ENCODE results near the gene RUNX1.

RUNX1 gene

DNA sequence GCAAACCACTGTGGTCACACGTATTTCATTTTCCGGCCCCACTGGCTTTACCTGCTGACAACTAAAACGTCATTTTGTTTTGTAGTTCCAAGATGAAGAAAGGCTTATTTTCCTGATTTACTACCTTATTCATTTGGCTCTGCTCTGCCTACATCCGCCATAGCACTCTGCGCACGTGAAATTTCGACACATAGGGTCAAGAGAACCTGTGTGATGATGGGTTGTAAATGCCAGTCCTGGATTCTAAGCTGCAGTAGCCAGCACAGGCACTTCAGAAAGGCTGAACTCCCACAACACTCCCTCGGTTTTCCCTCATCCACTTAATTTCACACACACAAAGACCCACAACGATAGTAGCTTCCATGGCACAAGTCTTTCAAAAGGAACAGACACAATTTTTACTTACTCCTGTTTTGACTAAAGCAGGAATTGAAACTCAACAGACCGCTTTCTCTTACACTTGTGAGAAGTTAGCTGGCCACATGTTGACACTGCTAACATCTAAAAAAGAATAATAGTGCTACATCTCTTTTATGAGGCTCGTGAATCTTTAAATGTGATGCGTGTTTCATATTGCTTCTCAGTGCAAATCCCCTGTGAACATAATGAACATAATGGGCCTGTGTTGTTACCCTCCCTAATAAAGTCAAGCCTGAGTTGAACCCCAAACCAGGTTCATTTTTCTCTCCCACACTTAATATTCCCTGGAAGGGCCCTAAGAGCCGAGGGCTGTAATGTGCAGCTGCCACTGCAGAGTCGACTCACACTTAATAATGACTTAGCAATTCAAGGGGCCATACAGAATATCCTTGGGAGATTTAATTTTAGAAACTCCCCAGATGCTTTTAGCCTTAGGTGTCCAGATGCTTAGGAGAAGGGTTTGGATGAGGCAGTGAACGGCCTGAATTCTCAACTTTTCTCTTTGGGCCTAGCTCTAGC lies 1.5 kb upstream of the RUNX1 start:
- TF ChIP-seq GATA2 (IDR thresholded peaks at IDR 0.05; ENCODE audit: low read depth, low read length) (no peak), GATA3 (IDR thresholded peaks at IDR 0.05; ENCODE audit: low read depth, low read length) (no peak)

DNA sequence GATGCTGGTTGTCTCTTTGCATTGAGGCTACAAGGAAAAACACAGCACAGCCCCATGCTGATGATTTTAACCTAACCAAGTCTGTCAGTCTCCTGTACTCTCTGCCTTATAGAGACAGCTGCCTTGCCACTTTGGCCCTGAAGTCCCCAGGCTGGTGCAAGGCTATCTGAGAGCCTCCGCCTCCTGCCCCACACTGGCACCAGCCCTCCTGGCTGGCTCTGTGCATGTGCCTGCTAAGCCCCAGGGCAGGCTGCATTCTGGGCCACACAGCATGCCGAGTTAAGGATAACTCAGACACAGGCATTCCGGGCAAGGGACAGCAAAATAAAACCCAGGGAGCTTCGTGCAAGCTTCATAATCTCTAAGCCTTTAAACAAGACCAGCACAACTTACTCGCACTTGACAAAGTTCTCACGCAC lies 910 bp downstream of the RUNX1 start:
- TF ChIP-seq GATA3 (IDR thresholded peaks at IDR 0.05; ENCODE audit: low read depth, low read length) = no peak
- no peak for TF ChIP-seq GATA2 (IDR thresholded peaks at IDR 0.05; ENCODE audit: low read depth, low read length)

- TF ChIP-seq GATA3 (IDR thresholded peaks at IDR 0.05; ENCODE audit: low read depth, low read length) (no peak), GATA2 (IDR thresholded peaks at IDR 0.05; ENCODE audit: low read depth, low read length) (no peak)
These were observed 2.2 kb downstream of the RUNX1 start for GRCh38 chr21:35046880-35047229.

DNA sequence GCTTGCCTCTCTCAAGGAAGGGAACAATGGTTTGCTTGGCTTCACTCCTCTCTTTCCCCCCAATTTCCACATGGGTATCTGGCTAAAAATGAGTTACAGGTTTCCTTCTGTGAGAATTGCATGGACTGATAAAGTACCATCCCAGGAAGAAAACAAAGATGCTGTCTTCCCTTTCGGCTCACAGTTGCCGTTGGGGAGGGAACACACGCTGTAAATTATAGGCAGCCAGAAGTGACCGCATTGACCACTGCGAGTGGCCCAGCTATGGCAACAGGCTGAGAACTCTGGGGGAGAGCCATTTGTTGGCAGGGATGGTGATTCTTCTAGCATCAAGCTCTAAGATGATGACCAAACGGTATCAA lies 2.9 kb downstream of the RUNX1 start:
- TF ChIP-seq GATA3 (IDR thresholded peaks at IDR 0.05; ENCODE audit: low read depth, low read length) (no peak), GATA2 (IDR thresholded peaks at IDR 0.05; ENCODE audit: low read depth, low read length) (no peak)

DNA sequence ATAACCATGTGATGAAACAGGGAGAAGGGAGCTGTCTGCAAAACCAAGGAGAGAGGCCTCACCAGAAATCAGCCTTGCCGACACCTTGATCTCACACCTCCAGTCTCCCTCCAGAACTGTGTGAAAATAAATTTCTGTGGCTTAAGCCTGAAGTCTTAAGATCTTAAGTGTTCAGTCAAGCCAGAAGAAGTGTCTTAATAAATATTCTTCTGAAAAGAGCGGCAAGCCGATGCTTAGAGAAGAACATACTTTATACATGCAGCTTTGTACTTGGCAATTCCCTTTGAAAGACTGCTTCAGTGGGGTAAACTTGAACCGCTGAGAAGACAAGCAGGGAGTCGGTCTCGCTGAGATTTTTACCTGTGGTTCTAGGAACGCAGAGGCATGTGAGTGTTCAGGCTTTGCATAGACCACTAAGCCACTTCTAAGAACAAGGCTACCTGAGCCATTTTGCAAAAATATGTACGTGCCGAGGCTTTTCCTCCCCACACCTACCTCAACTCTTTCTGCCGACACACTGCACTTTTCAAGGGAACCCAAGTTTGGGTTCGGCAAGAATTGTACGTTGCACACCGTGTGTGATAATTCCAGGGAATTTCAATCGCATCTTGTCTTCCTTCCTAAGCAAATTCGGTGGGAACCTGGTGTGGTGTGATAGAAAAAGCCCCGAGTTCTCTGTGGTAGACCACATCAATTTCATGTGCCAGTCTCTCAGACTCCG lies 3.4 kb downstream of the RUNX1 start:
- TF ChIP-seq GATA3 (IDR thresholded peaks at IDR 0.05; ENCODE audit: low read depth, low read length) (no peak), GATA2 (IDR thresholded peaks at IDR 0.05; ENCODE audit: low read depth, low read length) (no peak)

DNA sequence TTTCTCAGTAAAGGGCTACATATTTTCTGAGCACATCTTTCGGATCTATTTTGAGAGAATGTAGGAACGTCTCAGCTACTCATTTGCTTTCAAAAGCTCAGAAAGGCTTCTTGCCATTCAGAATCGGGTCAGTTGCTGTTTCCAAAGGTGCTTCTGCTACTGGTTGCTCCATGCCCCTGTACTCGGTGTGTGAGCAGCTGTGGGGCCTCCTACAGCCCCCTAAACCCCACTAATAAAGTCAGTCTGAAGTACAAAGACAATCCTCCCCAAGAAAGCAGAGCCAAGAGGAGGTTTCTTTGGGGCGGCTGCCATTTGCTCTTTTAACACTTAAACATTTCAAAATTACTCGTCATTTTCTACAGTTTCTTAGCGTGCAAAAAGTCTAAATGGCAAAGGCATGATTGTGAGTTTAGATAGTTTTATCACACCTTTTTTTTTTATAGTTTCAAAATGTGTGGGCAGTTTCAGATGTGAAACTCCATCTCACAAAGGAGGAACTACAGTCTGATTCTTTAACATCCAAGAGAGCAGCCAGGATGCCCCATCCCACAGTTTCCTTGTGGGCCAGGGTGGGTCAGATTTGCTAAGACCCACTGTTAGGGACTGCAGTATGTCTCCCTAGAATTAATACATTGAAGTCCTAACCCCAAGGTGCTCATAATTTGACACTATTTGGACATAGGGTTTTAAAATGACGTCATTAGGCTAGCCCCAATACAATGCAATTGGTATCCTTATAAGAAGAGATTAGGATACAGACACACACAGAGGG lies 4.1 kb downstream of the RUNX1 start:
- TF ChIP-seq GATA3 (IDR thresholded peaks at IDR 0.05; ENCODE audit: low read depth, low read length) = no peak
- TF ChIP-seq GATA2 (IDR thresholded peaks at IDR 0.05; ENCODE audit: low read depth, low read length) = no peak

DNA sequence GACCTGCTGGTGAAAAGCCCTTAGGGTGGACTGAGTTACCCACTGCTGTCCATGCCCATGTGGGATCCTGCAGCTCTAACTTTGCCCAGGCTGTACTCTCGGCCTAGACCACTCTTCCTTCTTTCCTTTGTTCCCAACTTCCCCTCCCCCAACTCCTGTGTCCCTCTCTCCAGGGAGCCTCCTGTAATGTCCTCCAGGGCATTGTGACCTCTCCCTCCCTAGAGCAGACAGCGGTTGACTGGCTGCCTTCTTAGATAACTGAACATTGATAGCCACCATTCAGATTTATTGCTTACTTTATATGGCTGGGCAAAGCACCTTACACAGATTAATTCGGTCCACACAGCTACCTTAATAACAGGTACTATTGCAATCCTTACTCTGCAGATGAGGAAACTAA lies 5.0 kb downstream of the RUNX1 start:
- TF ChIP-seq GATA3 (IDR thresholded peaks at IDR 0.05; ENCODE audit: low read depth, low read length) (no peak), GATA2 (IDR thresholded peaks at IDR 0.05; ENCODE audit: low read depth, low read length) (no peak)

GRCh38 chr21:35043549-35043948 lies 5.6 kb downstream of the RUNX1 start:
- TF ChIP-seq GATA3 (IDR thresholded peaks at IDR 0.05; ENCODE audit: low read depth, low read length) (no peak), GATA2 (IDR thresholded peaks at IDR 0.05; ENCODE audit: low read depth, low read length) (no peak)

- TF ChIP-seq GATA3 (IDR thresholded peaks at IDR 0.05; ENCODE audit: low read depth, low read length) (no peak), GATA2 (IDR thresholded peaks at IDR 0.05; ENCODE audit: low read depth, low read length) (no peak)
These were observed 6.3 kb downstream of the RUNX1 start for GRCh38 chr21:35042836-35043235.

DNA sequence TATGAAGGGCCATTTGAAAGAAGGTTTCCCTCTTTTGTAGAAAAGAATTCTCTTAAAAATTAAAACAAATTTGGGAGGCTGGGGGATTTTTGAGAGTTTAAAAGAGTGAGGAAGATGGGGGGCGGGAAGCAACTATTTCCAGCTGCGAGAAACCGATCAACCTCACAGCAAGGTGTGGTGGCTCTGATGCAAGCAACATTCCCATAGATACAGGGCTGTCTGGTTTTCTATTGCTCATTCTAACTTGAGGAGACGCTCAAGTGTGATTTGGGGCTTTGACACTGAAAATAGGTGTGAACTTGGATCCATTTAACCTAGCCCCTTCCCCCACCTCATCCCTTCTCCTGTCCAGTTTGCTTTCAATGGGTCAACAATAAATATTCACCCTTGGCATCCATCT lies 7.2 kb downstream of the RUNX1 start:
- no peak for TF ChIP-seq GATA2 (IDR thresholded peaks at IDR 0.05; ENCODE audit: low read depth, low read length)
- TF ChIP-seq GATA3 (IDR thresholded peaks at IDR 0.05; ENCODE audit: low read depth, low read length) = no peak

- TF ChIP-seq GATA2 (IDR thresholded peaks at IDR 0.05; ENCODE audit: low read depth, low read length) (no peak), GATA3 (IDR thresholded peaks at IDR 0.05; ENCODE audit: low read depth, low read length) (no peak)
These were observed 8.0 kb downstream of the RUNX1 start for GRCh38 chr21:35041122-35041521.

DNA sequence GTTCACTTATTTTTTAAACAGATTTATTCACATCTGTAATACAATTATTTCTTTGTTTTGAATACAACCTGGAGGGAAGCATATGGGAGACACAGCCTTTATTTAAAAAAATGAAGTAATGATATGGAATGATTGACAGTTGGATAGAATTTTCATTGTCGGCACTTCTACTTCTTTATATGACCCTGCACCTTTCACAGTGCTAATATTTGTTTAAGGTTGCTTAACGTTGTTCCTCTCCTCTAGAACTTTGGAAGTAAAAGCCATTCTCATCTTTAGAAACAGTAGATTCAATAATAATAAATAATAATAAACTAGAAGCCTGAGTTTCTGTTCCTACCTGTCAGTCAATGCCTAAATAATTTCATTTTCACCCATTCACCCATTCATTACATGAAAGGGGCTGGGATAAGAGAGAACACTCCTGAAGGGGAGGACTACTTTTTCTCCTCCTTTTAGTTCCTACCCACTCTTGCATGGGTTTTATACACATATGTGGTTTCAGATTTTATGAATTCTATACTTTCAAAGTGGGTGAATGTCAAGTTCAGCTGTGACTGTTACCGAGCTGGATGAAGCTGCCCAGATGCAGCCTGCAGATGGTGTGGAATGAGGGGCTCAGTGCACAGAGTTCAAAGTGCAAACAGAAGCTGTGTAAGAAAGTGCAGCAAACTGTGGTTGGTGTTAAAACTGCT lies 9.4 kb downstream of the RUNX1 start:
- TF ChIP-seq GATA2 (IDR thresholded peaks at IDR 0.05; ENCODE audit: low read depth, low read length) = no peak

GRCh38 chr21:35038772-35039319 lies 10.3 kb downstream of the RUNX1 start:
- no peak for TF ChIP-seq GATA2 (IDR thresholded peaks at IDR 0.05; ENCODE audit: low read depth, low read length)
- no peak for TF ChIP-seq GATA3 (IDR thresholded peaks at IDR 0.05; ENCODE audit: low read depth, low read length)

DNA sequence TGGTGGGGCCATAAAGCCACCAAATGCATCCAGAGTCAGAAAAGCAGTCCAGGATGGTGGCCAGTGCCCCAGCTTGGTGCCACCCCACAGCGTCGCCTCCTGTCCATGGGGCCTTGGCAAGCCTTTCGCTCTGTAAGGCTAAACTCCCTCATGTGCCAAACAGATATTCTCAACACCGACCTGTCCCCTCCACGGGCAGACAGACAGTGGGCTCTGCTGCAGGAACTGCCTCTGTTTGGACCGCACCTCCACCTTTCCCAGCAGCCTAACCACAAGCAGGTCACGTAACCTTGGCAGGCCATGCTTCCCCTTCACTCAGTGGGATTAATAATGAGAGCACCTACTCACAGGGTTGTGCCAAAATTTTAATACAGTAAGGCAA lies 11.7 kb downstream of the RUNX1 start:
- no peak for TF ChIP-seq GATA3 (IDR thresholded peaks at IDR 0.05; ENCODE audit: low read depth, low read length)
- no peak for TF ChIP-seq GATA2 (IDR thresholded peaks at IDR 0.05; ENCODE audit: low read depth, low read length)
